ENCODE measurements around the gene PEDS1. TPM values are rescaled to one million over a fixed set of nuclear protein-coding genes. Genes with fewer than 3 reads are reported as not detected.

Gene PEDS1
- polyA plus RNA-seq, 1 donor from 2014 or later = 10.0 TPM

- no peak for TF ChIP-seq REST (IDR thresholded peaks at IDR 0.05; ENCODE audit: borderline replicate concordance)
Observed at GRCh38 chr20:50170549-50171220, 17.2 kb upstream of the PEDS1 start (continued).

GRCh38 chr20:50169329-50169823 lies 15.9 kb upstream of the PEDS1 start:
- Histone ChIP-seq H3F3A (ENCODE audit: insufficient read depth, low read length, poor library complexity, severe bottlenecking) (no peaks in the 10 kb centered on the region), H3K9me2 (ENCODE audit: insufficient read depth, low read length) (no peaks in the 10 kb centered on the region), H3K9ac (ENCODE audit: low read length) (no peak overlapping the region), H3K4me2 (ENCODE audit: low read length) (no peak overlapping the region), H3K9me3 (ENCODE audit: low read length) (no peaks in the 10 kb centered on the region), H3K4me3 (ENCODE audit: low read length) (no peak overlapping the region), H3K27me3 (ENCODE audit: insufficient read depth, low read depth, low read length) (no peaks in the 10 kb centered on the region), H3K36me3 (ENCODE audit: insufficient read depth, low read length) (no peaks in the 10 kb centered on the region), H4K20me1 (ENCODE audit: insufficient read depth) (no peaks in the 10 kb centered on the region), H2AFZ (ENCODE audit: low read depth, low read length) (no peak overlapping the region), H3K79me2 (replicated peaks; ENCODE audit: insufficient read depth, low read length) (no peaks in the 10 kb centered on the region), H3K27ac (ENCODE audit: low read length) (no peak overlapping the region)
- TF ChIP-seq REST (IDR thresholded peaks at IDR 0.05; ENCODE audit: borderline replicate concordance) = no peak
- no peak for TF ChIP-seq TAF1 (IDR thresholded peaks at IDR 0.05; ENCODE audit: low read depth)
- peak; percentile 72 for TF ChIP-seq SMC3 (conservative IDR thresholded peaks at IDR 0.05; ENCODE audit: poor library complexity)
- TF ChIP-seq MXI1 (conservative IDR thresholded peaks at IDR 0.05; ENCODE audit: poor library complexity, severe bottlenecking) = no peak
- no peak for TF ChIP-seq EZH2 (IDR thresholded peaks at IDR 0.05; ENCODE audit: borderline replicate concordance, insufficient read depth, low read length, poor library complexity, severe bottlenecking)
- TF ChIP-seq EP300 (conservative IDR thresholded peaks at IDR 0.05; ENCODE audit: poor library complexity, severe bottlenecking) = no peak
- peak; percentile 75 for TF ChIP-seq CTCF (IDR thresholded peaks at IDR 0.05; ENCODE audit: poor library complexity, severe bottlenecking)
- TF ChIP-seq RAD21 (conservative IDR thresholded peaks at IDR 0.05) = peak; percentile 63
- TF ChIP-seq POLR2AphosphoS5 (IDR thresholded peaks at IDR 0.05) = no peak
